Neural cell (in vitro differentiated cells): ENCODE data around the gene CARS1. TPM values are rescaled to one million over a fixed set of nuclear protein-coding genes. Genes with fewer than 3 reads are reported as not detected.

Source experiments
- H2AFZ ChIP-seq: fragments of 200-600, 300-800 bp; sonication (generic), shearing (Covaris generic); 2 replicates; pipeline ENCODE4 v1.6.0; 2014; ENCODE audit warnings: low read depth, mild to moderate bottlenecking, antibody characterized with exemption, low read length, moderate library complexity
- H3F3A ChIP-seq: fragments of 200-600 bp; shearing (Covaris generic); 2 replicates; pipeline ENCODE4 v1.6.1; 2016; ENCODE audit warnings: mild to moderate bottlenecking, moderate library complexity, mixed read lengths, antibody characterized with exemption, low read length; ENCODE audit not compliant: insufficient read depth, poor library complexity, severe bottlenecking
- H3K27ac ChIP-seq: fragments of 200-600, 300-800 bp; sonication (generic), shearing (Covaris generic); 2 replicates; pipeline ENCODE4 v1.5.1; 2014; ENCODE audit warnings: mild to moderate bottlenecking, low read length, moderate library complexity
- H3K27me3 ChIP-seq: fragments of 300-800, 200-600 bp; sonication (generic), shearing (Covaris generic); 2 replicates; pipeline ENCODE4 v1.6.0; 2014; ENCODE audit warnings: mild to moderate bottlenecking, low read depth, low read length, moderate library complexity; ENCODE audit not compliant: insufficient read depth
- H3K36me3 ChIP-seq: fragments of 300-800, 200-600 bp; sonication (generic), shearing (Covaris generic); 2 replicates; pipeline ENCODE4 v1.5.1; 2014; ENCODE audit warnings: mild to moderate bottlenecking, antibody characterized with exemption, low read length, moderate library complexity; ENCODE audit not compliant: insufficient read depth
- H3K4me2 ChIP-seq: fragments of 300-800, 200-600 bp; sonication (generic), shearing (Covaris generic); 2 replicates; pipeline ENCODE4 v1.6.0; 2014; ENCODE audit warnings: mild to moderate bottlenecking, low read length
- H3K4me3 ChIP-seq: fragments of 300-800, 200-600 bp; sonication (generic), shearing (Covaris generic); 2 replicates; pipeline ENCODE4 v1.5.1; 2014; ENCODE audit warnings: mild to moderate bottlenecking, low read length, moderate library complexity
- H3K79me2 ChIP-seq: fragments of 200-600 bp; shearing (Covaris generic); replicated peaks from 2 replicates; pipeline ENCODE4 v1.6.0; 2014; ENCODE audit warnings: mild to moderate bottlenecking, low read length, moderate library complexity; ENCODE audit not compliant: insufficient read depth
- H3K9ac ChIP-seq: fragments of 300-800, 200-600 bp; sonication (generic), shearing (Covaris generic); 2 replicates; pipeline ENCODE4 v1.6.1; 2016; ENCODE audit warnings: mild to moderate bottlenecking, low read length, mixed read lengths
- H3K9me2 ChIP-seq: fragments of 200-600 bp; shearing (Covaris generic); 2 replicates; pipeline ENCODE4 v1.6.1; 2016; ENCODE audit warnings: mild to moderate bottlenecking, low read length, mixed read lengths; ENCODE audit not compliant: insufficient read depth
- H3K9me3 ChIP-seq: fragments of 200-600, 300-800 bp; sonication (generic), shearing (Covaris generic); 2 replicates; pipeline ENCODE4 v1.6.1; 2016; ENCODE audit warnings: mild to moderate bottlenecking, mixed run types, low read length, moderate library complexity, mixed read lengths
- H4K20me1 ChIP-seq: fragments of 200-600 bp; shearing (Covaris generic); 2 replicates; pipeline ENCODE4 v1.6.1; 2016; ENCODE audit warnings: mild to moderate bottlenecking, mixed run types; ENCODE audit not compliant: insufficient read depth
- CTCF ChIP-seq: fragments of 450-650 bp; IDR thresholded peaks from 2 replicates; pipeline ENCODE4 v1.5.1; 2014; ENCODE audit warnings: antibody characterized with exemption, mild to moderate bottlenecking, moderate library complexity; ENCODE audit not compliant: poor library complexity, severe bottlenecking
- EP300 ChIP-seq: fragments of 450-650 bp; conservative IDR thresholded peaks from 2 replicates; pipeline ENCODE4 v1.6.1; 2014; ENCODE audit warnings: antibody characterized with exemption, mild to moderate bottlenecking, moderate library complexity; ENCODE audit not compliant: poor library complexity, severe bottlenecking
- EZH2 ChIP-seq: fragments of 200-600, 300-800 bp; shearing (Covaris generic), sonication (generic); IDR thresholded peaks from 2 replicates; pipeline ENCODE4 v1.6.1; 2014; ENCODE audit warnings: antibody characterized with exemption, low read length, borderline replicate concordance, mild to moderate bottlenecking; ENCODE audit not compliant: insufficient read depth, poor library complexity, severe bottlenecking
- MXI1 ChIP-seq: fragments of 450-650 bp; conservative IDR thresholded peaks from 2 replicates; pipeline ENCODE4 v1.6.1; 2014; ENCODE audit warnings: antibody characterized with exemption, mild to moderate bottlenecking; ENCODE audit not compliant: poor library complexity, severe bottlenecking
- POLR2AphosphoS5 ChIP-seq: IDR thresholded peaks from 2 replicates; pipeline ENCODE4 v1.6.1; 2012
- RAD21 ChIP-seq: fragments of 450-650 bp; conservative IDR thresholded peaks from 2 replicates; pipeline ENCODE4 v1.6.1; 2014; ENCODE audit warnings: antibody characterized with exemption, mild to moderate bottlenecking, moderate library complexity
- REST ChIP-seq: IDR thresholded peaks from 2 replicates; pipeline ENCODE4 v1.6.1; 2012; ENCODE audit warnings: borderline replicate concordance
- SMC3 ChIP-seq: fragments of 450-650 bp; conservative IDR thresholded peaks from 2 replicates; pipeline ENCODE4 v1.6.1; 2014; ENCODE audit warnings: antibody characterized with exemption, mild to moderate bottlenecking, moderate library complexity; ENCODE audit not compliant: poor library complexity
- TAF1 ChIP-seq: IDR thresholded peaks from 2 replicates; pipeline ENCODE4 v1.6.1; 2012; ENCODE audit warnings: low read depth
- polyA plus RNA-seq: library from polyadenylated mRNA; depleted of rRNA; stranded (reverse); fragments of >200 nt; gene quantifications from 2 replicates; pipeline ENCODE4 v1.2.3, GENCODE V29; 2014

Gene CARS1
- polyA plus RNA-seq, 1 donor from 2014 or later: 48.2 TPM

- H3K4me3 ChIP-seq: no peak overlapping the region
- no peak overlapping the region for H3K9ac ChIP-seq
- no peaks in the 10 kb centered on the region for H3K9me2 ChIP-seq
- no peaks in the 10 kb centered on the region for H3K27me3 ChIP-seq
- TF ChIP-seq TAF1: no peak
- no peak for TF ChIP-seq EP300
- TF ChIP-seq CTCF: no peak
- no peaks in the 10 kb centered on the region for H4K20me1 ChIP-seq
- no peak overlapping the region for H2AFZ ChIP-seq
- no peak overlapping the region for H3K4me2 ChIP-seq
- no peaks in the 10 kb centered on the region for H3K9me3 ChIP-seq
- H3F3A ChIP-seq: no peaks in the 10 kb centered on the region
- no peak overlapping the region for H3K27ac ChIP-seq
- no peaks in the 10 kb centered on the region for H3K36me3 ChIP-seq
- no peaks in the 10 kb centered on the region for H3K79me2 ChIP-seq
Observed at GRCh38 chr11:3026803-3027202, 30.4 kb downstream of the CARS1 start.

- no peaks in the 10 kb centered on the region for H3K79me2 ChIP-seq
- H4K20me1 ChIP-seq: no peaks in the 10 kb centered on the region
- H3K27ac ChIP-seq: no peak overlapping the region
- H2AFZ ChIP-seq: no peak overlapping the region
- H3K9me3 ChIP-seq: no peaks in the 10 kb centered on the region
- no peaks in the 10 kb centered on the region for H3K9me2 ChIP-seq
- no peaks in the 10 kb centered on the region for H3F3A ChIP-seq
- TF ChIP-seq TAF1 (no peak), REST (no peak), SMC3 (no peak), EP300 (no peak), EZH2 (no peak), RAD21 (no peak), POLR2AphosphoS5 (no peak), CTCF (no peak), MXI1 (no peak)
- no peak overlapping the region for H3K4me3 ChIP-seq
- no peaks in the 10 kb centered on the region for H3K27me3 ChIP-seq
- H3K36me3 ChIP-seq: peaks cover 7% of the 10 kb centered on the region
- H3K9ac ChIP-seq: no peak overlapping the region
- no peak overlapping the region for H3K4me2 ChIP-seq
Observed at GRCh38 chr11:3022982-3023381, 34.2 kb downstream of the CARS1 start.
